HG03575 (cell line): ENCODE measurements around the gene GSTA4.

Experiments used
- ATAC-seq: cut with Tn5 transposase; IDR thresholded peaks from one replicate; pipeline ENCODE4 v1.9.1; 2021; ENCODE audit not compliant: unreplicated experiment, insufficient number of reproducible peaks, low FRiP score; ENCODE audit errors: extremely low read depth

Gene GSTA4, protein sequence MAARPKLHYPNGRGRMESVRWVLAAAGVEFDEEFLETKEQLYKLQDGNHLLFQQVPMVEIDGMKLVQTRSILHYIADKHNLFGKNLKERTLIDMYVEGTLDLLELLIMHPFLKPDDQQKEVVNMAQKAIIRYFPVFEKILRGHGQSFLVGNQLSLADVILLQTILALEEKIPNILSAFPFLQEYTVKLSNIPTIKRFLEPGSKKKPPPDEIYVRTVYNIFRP

DNA sequence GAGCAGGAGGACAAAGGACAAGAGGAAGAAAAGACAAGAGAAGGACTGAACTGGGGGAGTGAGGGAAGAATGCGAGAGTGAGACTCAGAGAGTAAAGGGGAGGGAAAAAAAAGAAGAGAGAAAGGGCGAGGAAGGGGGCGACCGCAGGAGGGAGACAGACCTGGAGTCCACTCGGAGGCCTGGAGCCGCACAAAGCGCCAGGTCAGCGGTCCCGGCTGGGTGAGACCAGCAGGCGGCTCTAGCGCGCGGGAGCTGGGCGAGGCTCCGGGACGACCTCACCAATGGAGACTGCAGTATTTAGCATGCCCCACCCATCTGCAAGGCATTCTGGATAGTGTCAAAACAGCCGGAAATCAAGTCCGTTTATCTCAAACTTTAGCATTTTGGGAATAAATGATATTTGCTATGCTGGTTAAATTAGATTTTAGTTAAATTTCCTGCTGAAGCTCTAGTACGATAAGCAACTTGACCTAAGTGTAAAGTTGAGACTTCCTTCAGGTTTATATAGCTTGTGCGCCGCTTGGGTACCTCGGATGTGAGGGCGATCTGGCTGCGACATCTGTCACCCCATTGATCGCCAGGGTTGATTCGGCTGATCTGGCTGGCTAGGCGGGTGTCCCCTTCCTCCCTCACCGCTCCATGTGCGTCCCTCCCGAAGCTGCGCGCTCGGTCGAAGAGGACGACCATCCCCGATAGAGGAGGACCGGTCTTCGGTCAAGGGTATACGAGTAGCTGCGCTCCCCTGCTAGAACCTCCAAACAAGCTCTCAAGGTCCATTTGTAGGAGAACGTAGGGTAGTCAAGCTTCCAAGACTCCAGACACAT lies at the start of gene GSTA4:
Gene GSTA4 (minus strand): TSS at position 196 of the 824 bp plus-strand sequence. CDS start 1,041 bp downstream, outside the sequence.
- ATAC-seq = peak; percentile 70

DNA sequence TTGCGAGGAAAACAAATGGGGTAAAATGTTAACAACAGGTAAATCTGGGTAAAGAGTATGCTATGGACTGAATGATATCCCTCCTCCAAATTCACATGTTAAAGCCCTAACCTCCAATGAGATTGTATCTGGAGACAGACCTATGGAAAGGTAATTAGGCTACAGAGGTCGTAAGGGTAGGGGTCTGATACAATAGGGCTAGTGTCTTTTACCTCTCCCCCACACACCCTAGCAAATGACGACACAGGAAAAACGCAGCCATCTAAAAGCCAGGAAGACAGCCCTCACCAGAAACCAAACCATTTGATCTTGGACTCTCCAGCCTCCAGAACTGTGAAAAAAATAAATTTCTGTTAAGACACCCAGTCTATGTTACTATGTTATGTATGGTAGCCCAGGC lies 49.5 kb upstream of the GSTA4 start:
- no peak for ATAC-seq

DNA sequence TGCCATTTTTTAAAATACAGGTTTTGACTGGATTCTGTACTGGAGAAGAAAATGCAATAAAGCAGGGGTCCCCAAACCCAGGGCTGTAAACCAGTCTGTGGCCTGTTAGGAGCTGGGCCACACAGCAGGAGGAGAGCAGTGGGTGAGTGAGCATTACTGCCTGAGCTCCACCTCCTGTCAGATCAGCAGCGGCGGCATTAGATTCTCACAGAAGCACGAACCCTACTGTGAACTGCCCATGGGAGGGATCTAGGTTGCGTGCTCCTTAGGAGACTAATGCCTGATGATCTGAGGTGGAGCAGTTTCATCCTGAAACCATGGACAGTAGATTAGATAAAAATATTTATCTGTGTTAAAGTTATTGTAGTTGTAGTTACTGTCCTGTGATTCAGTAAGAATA lies 49.0 kb upstream of the GSTA4 start:
- ATAC-seq = no peak

DNA sequence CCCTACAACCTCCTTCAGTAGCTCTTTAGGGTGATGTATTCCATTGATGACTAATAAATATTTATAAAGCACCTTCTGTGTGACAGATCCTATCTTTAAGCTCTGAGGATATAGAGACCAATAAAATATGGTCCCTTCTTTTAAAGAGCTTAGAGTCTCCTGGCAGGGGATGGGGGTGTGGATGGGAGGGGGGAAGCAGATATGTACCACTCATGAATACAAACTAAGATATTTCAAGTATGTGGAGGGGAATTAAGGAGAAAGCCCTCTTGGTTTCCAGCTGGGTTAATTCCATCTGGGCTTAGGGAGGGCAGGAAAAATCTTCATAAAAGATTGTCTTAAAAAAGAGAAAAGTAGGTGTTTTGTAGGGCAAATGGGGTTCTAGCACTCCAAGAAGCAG lies 48.5 kb upstream of the GSTA4 start:
- ATAC-seq = no peak

DNA sequence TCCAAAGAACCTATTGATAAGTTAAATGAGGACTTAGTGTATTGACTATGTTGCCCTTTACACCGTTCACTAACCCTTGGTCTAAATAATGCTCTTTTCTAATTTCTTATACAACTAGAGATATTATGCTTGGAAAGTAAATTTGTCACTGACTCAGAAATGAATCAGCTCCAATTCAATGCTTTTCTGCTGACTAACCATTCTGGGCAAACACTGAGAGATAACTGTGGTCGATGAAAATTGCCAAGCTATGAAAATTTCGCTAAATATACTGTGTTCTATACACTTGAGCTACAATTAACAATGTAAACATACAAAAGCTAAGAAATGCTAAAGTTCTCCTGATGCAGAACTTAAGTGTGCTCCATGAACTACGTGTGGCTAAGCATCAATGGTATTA lies 47.0 kb upstream of the GSTA4 start:
- no peak for ATAC-seq

DNA sequence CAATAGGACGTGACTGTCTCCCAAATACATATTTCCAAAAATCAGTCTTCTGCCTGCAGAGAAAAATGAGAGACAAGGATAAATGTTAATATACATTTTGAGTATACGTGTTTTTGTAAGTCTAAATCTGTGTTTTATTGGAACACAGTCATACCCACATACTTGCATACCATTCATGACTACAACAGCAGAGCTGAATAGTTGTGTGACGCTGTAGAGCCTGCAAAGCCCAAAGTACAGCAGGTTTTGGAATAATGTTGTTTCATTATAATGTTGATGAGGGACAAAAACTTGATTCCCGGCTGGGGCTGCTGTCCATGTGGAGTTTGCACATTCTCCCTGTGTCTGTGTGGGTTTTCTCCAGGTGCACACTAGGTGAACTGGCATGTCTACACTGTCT lies 46.3 kb upstream of the GSTA4 start:
- ATAC-seq = no peak

DNA sequence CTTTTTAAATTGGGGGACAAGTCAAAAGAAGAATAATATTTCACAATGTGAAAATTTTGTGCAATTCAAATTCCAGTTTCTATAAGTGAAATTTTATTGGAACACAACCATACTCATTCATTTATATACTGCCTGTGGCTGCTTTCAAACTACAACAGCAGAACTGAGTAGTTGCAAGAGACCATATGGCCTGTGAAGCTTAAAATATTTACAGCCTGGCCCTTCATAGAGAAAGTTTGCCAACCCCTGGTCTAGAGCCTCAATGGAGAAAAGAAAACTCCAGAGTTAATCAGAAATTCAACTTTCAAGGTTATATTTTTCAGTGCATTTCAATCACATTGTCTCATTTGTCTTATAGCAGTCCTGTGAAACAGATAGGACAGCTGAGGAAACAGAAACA lies 43.5 kb upstream of the GSTA4 start:
- no peak for ATAC-seq

DNA sequence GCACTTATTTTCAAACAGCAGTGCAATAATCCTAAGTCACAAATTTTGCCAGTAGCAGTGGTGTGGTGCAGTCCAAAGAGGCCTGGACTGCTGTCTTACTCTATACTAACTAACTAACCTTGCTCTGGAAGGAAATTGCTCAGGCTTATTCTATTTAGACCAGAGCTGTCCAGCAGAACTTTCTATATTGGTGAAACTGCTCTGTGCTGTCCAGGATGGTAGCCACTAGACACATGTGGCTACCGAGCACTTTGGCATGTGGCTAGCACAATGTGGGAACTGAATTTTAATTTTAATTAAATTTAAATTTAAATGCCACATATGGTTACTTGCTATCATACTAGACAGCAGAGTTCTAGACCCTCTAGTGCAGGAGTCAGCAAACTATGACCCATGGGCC lies 43.1 kb upstream of the GSTA4 start:
- ATAC-seq = no peak

DNA sequence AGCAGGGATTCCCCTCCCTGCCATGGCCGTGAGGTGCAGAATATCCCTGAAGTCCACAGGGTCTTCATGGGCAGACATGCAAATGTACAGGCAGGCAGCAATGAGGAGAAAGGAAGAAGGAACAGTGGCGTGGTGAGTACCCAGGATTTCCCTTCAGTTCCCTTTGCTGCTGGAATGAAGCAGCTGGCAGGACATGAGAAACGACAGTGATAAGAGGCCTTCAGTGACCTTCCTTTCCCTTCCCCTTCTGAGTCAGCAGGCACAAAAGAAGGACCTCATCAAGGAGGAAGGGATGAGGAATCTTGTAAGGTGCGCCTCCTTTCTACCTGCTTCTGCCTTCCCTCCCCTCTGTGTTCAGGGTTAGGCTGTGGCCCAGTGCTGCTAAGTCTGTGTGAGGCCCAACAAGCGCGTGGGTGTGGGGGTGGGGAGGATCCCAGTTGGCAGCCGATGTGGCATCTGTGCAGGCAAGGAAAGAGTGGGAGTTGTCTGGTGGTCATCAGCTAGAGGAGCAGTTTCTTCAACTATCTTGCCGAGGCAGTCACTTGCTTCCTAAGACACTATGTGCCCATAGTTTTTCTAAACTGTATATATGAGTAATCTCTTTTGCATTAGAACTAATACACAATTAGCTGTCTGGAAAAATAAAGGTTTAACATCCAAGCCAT lies 40.6 kb upstream of the GSTA4 start:
- ATAC-seq = no peak

DNA sequence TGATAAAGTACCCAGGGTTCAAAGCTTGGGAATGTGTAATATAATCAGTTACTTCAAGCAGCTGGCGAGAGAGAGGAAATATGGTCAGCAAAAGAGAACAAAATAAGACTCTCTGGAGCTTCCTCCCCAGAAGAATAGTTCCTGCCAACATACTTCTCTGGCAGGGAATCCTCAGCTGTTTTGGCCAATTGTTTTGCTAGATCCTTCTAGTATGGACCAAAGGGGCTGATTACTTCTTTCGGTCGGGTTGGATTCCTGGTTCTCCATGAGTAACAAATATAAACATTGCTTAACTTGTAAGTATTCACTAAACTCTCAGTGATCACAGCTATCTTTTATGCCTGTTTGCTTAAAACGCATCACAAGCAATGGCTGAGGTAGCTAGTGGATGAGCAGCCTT lies 38.7 kb upstream of the GSTA4 start:
- no peak for ATAC-seq

DNA sequence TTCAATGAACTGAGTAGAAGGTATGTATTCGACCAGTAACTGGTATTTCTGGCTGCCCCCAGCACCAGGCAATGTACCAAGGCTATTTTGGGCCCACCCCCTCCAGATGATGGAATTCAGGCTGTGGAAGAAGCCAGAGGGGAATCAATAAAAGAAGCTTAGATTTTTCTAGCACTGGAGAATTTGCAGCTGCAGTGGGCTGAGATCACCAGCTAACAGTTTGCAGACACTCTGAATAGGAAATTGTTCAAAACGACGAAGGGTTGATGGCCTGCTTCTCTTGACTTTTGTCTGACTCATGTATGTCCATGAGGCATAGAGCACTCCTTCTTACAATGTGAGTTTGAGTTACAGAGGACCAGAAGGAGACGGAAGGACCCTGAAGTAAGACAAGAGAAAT lies 37.8 kb upstream of the GSTA4 start:
- no peak for ATAC-seq

DNA sequence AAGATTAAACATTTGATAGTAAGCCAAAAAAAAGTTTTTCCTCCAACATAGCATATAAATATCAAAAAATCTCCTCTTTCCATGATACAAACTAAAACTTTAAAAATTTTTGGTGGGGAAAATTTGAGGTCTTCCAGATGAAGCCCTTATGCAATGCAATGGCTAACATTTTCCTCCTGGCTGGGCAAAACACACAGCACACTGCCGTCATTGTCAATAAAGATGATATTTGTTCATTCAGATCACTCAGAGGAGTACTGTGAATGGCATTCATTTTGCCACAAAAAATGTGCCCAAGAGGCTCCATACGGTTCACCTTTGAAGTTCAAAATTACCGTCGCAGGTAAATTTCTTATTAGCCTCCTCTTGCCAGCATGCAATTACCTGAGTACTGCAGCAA lies 36.2 kb upstream of the GSTA4 start:
- no peak for ATAC-seq

DNA sequence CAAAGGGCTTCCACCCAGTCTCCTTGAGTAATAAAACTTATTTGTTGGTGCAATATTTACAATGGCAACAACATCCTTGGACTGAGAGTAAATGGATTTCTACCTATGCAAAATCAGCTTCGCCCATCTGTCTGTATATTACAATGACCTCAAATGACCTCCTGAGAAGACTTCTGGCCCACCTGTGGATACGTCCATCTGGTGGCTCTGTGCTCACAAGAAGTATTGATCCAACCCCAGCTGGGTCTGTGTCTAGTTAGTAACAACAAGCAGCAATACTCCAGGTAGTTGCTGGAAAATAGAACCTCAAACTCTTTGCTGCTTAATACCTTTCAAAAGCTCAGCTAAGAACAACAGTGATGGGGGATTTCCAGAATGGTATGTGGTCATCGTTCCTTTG lies 34.7 kb upstream of the GSTA4 start:
- ATAC-seq = no peak

DNA sequence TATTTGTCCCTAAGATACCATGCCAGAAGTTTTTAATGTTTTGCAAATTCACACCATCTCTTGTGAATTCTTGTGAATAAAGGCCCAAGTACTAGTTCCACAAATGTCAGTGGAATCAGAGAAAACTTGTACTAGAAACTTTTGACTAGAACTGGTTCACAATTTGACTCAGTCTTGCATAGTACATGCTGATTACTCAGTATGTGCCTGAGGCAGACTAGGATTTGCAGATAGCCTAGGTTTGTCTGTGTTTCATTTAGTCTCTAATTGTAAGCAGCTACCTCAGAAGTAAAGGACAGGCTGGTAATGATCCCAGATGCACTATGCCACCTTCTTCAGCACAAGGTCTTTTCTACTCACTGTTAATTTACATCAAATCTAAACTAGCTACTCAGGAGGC lies 34.2 kb upstream of the GSTA4 start:
- no peak for ATAC-seq

DNA sequence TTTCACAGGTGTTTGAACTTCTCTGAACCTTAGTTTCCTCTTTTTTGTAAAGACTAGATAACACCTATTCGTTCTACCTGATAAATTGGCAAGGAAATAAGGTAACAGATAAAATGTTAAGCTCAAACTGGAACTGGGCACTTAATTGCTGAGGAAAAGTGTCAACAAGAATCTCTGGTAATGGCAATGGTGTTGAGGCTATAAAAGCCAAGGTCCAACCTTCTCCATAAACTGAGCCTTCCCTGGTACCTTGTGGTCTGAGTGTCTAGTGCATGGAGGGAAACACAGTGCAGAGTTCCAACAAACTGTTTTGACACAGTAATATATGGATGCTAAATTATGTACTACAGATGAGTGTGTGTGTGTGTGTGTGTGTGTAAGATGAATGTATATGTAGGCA lies 33.4 kb upstream of the GSTA4 start:
- ATAC-seq = no peak

DNA sequence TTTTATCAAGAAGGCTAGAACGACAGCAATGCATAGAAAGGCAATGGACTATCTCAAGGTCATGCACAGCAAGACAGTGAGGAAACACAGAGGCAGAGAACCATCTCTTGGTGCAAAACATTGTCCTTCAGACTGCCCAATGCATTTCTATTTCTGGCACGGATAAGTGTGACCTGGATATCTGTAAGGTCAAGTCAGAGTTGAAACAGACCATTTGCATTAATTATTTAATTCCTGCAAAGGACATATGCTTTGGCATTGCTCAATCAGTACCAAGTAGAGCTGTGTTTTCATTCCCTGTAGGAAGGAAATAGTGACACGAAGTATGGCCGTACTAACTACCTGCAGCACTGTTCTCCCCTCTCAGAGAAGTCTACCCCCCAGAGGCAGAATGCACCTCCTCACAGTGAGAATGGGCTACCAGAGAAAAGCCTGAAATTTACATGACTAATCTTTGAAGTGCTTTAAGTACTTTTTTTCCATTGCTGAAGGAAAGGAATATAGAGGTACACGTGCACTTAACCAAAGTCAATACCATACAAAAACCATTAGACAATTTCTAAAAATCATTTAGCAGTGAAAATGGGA lies 32.1 kb upstream of the GSTA4 start:
- ATAC-seq = no peak

DNA sequence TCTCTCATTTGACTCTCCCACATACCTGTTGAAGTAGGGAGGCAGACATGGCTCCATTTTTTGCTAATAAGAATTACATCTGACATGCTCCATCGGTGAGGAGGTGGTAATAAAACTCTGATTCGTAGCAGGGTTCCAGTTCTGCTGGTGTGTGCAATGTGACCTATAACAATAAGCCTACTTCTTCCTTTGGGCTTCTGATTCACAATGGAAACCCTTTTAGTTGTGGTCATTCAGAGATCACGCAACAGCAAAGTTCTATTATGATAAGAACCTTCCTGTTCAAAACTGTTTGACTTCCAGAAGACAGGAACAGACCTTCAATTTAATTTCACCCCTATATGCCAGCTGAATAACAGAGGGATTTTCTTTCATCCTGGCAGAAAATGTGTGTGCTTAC lies 31.4 kb upstream of the GSTA4 start:
- no peak for ATAC-seq

DNA sequence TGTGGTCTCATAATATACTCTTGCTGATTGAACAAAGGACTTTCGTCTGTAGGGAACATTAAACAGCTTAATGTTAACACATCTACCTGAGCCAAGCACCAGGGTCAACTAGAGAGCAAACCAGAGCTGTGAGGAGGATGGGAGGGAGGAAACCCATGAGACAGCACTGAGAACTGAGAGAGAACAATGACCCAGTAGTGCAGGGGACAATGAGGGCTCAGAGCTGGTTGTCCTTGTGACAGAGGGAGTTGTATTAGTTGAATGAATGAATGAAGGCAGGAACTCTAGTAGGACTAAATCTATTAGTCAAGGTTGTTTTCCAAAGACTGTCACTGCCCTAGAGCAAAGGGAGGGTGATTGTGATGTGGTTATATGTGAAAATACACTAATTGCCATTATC lies 28.2 kb upstream of the GSTA4 start:
- ATAC-seq = no peak

DNA sequence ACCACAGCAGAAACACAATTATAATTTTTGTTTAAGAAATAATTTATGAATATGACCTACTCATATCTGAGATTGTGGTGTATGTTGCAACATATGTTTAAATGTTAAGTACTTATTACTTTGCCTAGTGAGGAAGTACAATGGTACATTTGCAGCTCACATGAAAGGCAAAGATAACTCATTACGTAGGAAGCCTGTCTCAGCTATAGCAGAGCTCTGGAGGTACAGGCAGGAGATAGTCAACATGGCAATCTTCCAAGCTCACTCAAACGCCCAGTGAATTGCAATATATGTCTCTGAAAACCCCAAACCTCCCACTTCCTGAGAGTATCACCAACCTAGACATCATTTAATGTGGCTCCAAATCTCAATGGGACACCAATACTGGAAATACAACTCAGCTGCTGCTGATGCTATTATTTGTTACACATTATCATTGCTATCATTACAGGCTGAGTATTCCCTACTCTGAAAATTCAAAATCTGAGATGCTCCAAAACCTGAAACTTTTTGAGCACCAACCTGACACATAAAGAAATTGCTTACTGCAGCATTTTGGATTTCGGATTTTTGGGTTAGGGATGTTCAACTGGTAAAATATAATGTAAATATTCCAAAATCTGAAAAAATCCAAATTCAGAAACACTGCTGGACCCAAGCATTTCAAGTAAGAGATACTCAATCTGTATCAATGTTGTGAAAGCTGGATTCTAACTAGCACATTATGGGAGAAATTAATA lies 25.1 kb upstream of the GSTA4 start:
- no peak for ATAC-seq
